GM12878 (cell line): ENCODE data around the gene CUTC. TPM values are rescaled to one million over a fixed set of nuclear protein-coding genes. Genes with fewer than 3 reads are reported as not detected.

Source experiments
- CHD1 ChIP-seq: IDR thresholded peaks from 2 replicates; pipeline ENCODE4 v1.6.1; 2012; ENCODE audit warnings: low read depth, low read length, improper control_type of control experiment
- FOXM1 ChIP-seq: IDR thresholded peaks from 2 replicates; pipeline ENCODE4 v1.6.1; 2012; ENCODE audit warnings: low read depth, mild to moderate bottlenecking, inconsistent platforms, low read length, moderate library complexity
- HSF1 ChIP-seq: fragments of 150-350 bp; IDR thresholded peaks from 2 replicates; pipeline ENCODE4 v1.6.1; 2014; ENCODE audit warnings: mild to moderate bottlenecking, low read depth, low read length
- JUND ChIP-seq: IDR thresholded peaks from 2 replicates; pipeline ENCODE4 v1.6.1; 2012; ENCODE audit warnings: low read depth, mild to moderate bottlenecking, low read length, improper control_type of control experiment, moderate library complexity
- NBN ChIP-seq: fragments of 450-650 bp; IDR thresholded peaks from 2 replicates; pipeline ENCODE4 v1.6.1; 2016
- NR2C1 ChIP-seq: fragments of 450-650 bp; IDR thresholded peaks from 2 replicates; pipeline ENCODE4 v1.6.1; 2017; ENCODE audit warnings: antibody characterized with exemption, mild to moderate bottlenecking, moderate library complexity
- PBX3 ChIP-seq: IDR thresholded peaks from 2 replicates; pipeline ENCODE4 v1.6.1; 2011; ENCODE audit warnings: mild to moderate bottlenecking, low read depth, low read length, moderate library complexity; ENCODE audit not compliant: insufficient replicate concordance
- SRF ChIP-seq, 2 experiments: IDR thresholded peaks; 2 replicates each; pipeline ENCODE4 v1.6.1; 2011; ENCODE audit warnings: low read depth in 2 of 2, low read length in 2 of 2, mild to moderate bottlenecking in 1 of 2, moderate library complexity in 1 of 2
- USF1 ChIP-seq: IDR thresholded peaks from 2 replicates; pipeline ENCODE4 v1.6.1; 2011; ENCODE audit warnings: borderline replicate concordance, low read depth, mild to moderate bottlenecking, moderate library complexity, mixed read lengths, low read length; ENCODE audit not compliant: insufficient read depth; ENCODE audit errors: extremely low read length
- ZNF592 ChIP-seq: fragments of 450-650 bp; IDR thresholded peaks from 2 replicates; pipeline ENCODE4 v1.6.1; 2017; ENCODE audit warnings: mild to moderate bottlenecking, moderate library complexity
- polyA plus RNA-seq, 11 experiments: library from polyadenylated mRNA; depleted of rRNA in 4 of 11; unstranded in 6 of 11; stranded (reverse) in 5 of 11; fragments of >200 nt; fragmentation: Nextera tagmentation in 4 of 11; fragmentation: Illumina TruSeq in 1 of 11; extraction: Ambion mirVana in 4 of 11; extraction: Trizol in 1 of 11; gene quantifications; 1 replicate in 1 of 11; 2 replicates in 10 of 11; pipeline versions ENCODE4 v1.2.1 to v1.2.3, GENCODE V29; 2011 to 2016; ENCODE audit warnings: inconsistent platforms in 2 of 11, missing spikeins in 2 of 11, low read depth in 1 of 11
- total RNA-seq, 4 experiments: library from RNA; depleted of rRNA in 3 of 4; stranded (reverse); fragments of >200 nt in 3 of 4; fragmentation: Illumina TruSeq in 1 of 4; extraction: Trizol in 1 of 4; gene quantifications; 2 replicates each; pipeline versions ENCODE4 v1.2.1 to v1.2.3, GENCODE V29; 2013 to 2021

CUTC gene
- total and polyA plus RNA-seq, 10 of the 15 experiments (the other 5 are each of a cell fraction or from before 2014, with no cell fraction given), result 23.8 to 71.7 (median 40.8) TPM

GRCh38 chr10:99766302-99766681 is 34.3 kb downstream of the CUTC start (continued):
- TF ChIP-seq CHD1 (no peak), ZNF592 (no peak), NBN (no peak), FOXM1 (no peak), SRF (IDR thresholded peaks at IDR 0.05; ENCODE audit: low read depth in 2 of 2, low read length in 2 of 2) (no peak), NR2C1 (no peak), USF1 (no peak), JUND (no peak), PBX3 (no peak), HSF1 (no peak)
- TF ChIP-seq, all 136 proteins: peak for 19
